Cerebellar nuclear complex (tissue), 1 donor: Measurements from ENCODE around the gene VGLL4.
"Not testable (repeated sequence)": the region's sequence is repeated elsewhere in the genome, so short reads cannot be mapped to it uniquely, and the experiment has no call there.

Experiments used
- DNase-seq, 2 experiments: peaks; one replicate each; lab custom pipeline; 2025; lab: John Stamatoyannopoulos, UW

Gene VGLL4

GRCh38 chr3:11643605-11644087 lies at the start of gene VGLL4:
VGLL4 (minus strand) TSS chr3:11643915; CDS start chr3:11643518, 397 bp downstream.
- peak in 1 of 2 experiments; percentile 40 for DNase-seq

GRCh38 chr3:11692532-11692813 lies 48.8 kb upstream of the VGLL4 start:
- no peak for DNase-seq

DNA sequence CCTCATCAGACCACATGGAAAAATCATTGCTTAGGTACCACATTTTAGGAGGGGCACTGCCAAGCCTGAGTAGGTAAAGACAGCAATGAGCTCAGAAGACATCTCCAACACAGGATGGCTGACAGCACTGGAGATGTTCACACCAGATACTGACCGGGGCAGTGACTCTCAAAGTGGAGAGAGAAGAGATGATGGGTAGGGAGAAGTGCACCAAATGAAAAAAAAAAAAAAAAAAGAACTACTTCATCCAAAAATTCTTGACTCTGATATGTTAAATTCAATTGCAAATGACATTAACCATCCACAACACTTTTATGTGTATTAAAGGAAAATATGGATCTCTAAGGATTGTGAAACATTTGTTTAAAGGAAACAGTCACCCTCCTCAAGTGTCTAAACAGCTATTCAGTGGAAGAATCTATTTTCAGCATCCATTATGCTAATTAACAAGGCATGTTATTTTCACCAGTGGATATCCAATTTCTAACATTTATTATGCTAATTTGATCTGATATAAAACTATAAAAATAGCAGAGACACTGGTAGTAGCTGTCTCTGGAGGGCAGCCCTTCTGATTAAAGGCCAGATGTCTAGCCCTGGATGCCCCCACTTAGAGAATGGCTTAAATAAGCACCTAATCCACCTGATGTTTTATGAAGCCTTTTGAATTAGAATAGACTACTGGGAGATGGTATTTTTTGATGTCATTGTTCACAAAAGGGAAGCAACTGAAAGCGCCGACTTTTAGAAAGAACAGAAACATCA lies 48.2 kb upstream of the VGLL4 start:
- DNase-seq: no peak

- no peak for DNase-seq
Observed at GRCh38 chr3:11690863-11691766, 47.4 kb upstream of the VGLL4 start.

- no peak for DNase-seq
Observed at GRCh38 chr3:11689749-11690148, 46.0 kb upstream of the VGLL4 start.

GRCh38 chr3:11684980-11685379 lies 41.3 kb upstream of the VGLL4 start:
- not testable (repeated sequence) for DNase-seq

- no peak for DNase-seq
Observed at GRCh38 chr3:11680509-11680908, 36.8 kb upstream of the VGLL4 start.

DNA sequence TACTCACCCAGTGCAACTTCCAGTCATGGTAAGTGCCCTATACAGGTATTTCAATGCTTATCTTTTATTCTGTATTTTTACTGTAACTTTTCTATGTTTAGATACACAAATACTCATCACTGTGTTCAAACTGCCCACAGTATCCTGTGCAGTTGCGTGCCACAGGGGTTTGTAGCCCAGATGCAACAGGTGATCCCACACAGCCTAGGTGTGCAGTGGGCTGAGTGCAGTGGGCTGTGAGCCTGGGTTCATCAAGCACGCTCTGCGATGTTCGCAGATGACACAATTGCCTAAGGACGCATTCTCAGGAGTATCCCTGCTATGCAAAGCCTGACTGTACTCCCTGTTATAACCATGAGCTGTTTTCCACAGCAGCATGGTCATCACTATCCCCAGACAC lies 36.2 kb upstream of the VGLL4 start:
- no peak for DNase-seq

DNA sequence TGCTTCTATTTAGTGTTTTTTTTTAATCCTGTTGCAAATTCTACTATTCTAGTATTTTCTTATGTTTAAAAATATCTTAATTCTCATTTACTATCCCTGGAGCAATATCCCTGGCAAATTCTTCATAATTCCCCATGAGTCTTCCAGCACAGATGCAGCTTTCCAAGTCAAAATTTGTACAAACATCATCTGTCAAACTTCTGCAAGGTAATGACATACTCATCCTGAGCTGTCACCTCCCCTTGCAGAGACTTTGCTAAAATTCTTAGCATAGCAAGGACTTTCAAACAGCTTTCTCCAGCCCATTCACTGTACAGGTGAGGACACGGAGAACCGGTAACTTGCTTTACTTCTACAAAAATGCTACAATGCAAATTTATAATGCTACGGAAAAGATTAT lies 28.6 kb upstream of the VGLL4 start:
- DNase-seq: no peak

DNA sequence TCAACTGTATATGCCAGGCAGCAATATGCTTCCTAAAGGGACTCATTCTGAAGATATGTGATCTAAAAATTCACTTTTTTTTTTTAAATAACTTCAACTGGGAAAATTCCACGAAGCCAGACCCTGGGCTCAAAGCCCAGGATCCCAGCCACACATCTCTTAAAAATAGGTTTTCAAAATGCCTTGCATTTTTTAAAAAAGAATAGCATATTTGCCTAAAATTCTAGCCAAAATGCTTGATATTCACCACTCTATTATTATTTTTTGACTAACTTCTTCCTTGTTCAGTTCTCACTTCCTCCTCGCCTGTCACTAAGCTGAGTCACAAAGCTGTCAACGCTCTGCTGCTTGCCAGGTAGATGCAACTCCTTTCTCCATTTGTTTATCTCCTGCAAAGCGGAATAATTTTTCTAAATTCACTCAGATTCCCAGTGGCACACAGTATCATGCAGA lies 28.0 kb upstream of the VGLL4 start:
- DNase-seq: no peak

DNA sequence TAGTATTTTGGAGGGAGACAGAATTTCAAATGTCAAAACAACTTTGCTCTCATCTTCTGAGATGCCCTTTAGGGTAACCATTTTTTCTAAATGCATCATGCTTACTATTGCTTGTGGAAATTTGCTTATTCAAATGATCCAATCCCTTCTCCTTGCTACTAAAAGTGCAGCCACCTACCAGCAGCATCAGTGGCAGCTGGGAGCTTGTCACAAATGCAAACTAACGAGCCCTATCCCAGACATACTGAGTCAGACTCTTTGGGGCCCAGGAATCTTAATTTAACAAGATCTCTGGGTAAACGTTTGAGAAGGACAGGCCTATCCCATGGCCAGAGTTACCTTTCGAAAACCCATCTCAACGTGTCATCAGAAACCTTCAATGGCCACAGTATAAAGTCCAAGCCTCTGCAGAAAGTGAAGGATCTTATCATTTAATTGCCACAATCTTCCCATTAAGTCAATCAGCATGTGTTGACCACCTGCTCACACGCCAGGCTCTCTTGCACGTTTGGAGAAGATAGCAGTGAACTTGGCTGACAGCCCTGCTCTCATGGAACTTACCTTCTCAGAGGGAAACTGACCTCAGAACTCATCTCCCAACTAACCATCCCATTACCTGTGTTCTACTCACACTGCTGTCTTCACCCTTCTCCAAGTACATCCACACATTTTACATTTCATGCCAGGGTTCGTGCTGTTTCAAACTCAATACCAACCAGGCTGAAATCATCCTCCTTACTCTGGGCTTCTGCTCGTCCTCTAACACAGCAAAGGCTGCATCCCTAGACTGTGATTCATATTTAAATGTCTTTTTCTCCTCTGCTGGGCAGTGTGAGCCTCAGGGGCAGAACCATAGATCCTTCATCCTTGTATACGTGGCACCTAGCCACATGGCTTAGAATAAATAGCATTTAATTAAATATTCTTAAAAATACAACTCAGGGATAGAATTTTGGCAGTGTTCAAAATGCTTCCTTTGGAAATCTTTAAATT lies 24.8 kb upstream of the VGLL4 start:
- DNase-seq: no peak

- DNase-seq: no peak
Observed at GRCh38 chr3:11665331-11665730, 21.6 kb upstream of the VGLL4 start.

DNA sequence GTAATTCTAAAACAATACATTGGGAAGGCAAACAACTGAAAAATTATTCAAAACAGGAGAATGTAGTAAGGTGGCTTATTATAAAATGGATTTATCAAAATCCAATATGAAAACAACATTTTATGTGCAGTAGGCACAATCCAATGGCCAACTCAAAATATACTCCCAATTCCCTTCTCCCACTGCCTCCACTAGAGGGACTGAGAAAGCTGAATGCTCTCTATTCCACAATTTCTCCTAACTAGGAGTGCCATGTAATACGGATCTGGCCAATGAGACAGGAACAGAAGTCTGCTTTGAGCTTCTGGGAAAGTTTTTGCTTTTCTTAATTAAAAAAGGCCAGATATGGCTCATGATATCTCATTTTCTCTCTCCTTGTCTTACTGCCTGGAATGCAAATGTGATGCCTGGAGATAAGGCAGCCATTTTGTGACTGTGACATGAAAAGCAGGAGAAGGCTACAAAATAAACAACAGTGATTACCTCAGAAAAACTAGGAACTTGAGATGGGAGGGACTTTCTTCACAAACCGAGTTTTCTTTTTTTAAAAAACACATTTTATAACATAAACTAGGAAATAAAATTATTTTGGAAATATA lies 18.8 kb upstream of the VGLL4 start:
- no peak for DNase-seq

GRCh38 chr3:11661827-11662226 lies 18.1 kb upstream of the VGLL4 start:
- DNase-seq: no peak

DNA sequence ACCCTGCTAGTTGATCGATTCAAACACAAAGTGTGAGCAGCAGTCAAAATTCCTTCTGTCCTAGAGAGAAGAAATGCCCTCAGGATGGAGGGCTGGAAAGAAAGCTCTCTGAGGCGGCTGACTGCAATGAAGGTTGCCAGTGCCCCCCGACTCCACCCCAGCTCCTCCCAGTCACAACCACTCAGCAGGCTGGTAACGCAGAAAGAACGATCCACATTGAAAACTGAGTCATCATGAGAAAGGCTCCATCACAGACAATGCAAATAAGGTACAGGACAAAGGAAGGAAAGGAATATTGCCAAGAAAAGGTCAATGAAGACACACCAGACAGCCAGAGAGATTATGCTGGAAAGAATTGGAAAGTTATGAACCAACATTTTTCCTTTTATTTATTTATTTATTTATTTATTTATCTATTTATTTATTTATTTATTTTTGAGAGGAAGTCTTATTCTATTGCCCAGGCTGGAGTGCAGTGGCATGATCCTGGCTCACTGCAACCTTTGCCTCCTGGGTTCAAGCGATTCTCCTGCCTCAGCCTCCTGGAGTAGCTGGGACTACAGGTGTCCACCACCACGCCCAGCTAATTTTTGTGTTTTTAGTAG lies 17.4 kb upstream of the VGLL4 start:
- DNase-seq: no peak

GRCh38 chr3:11660242-11660641 lies 16.5 kb upstream of the VGLL4 start:
- no peak for DNase-seq

GRCh38 chr3:11658180-11658579 lies 14.5 kb upstream of the VGLL4 start:
- no peak for DNase-seq

DNA sequence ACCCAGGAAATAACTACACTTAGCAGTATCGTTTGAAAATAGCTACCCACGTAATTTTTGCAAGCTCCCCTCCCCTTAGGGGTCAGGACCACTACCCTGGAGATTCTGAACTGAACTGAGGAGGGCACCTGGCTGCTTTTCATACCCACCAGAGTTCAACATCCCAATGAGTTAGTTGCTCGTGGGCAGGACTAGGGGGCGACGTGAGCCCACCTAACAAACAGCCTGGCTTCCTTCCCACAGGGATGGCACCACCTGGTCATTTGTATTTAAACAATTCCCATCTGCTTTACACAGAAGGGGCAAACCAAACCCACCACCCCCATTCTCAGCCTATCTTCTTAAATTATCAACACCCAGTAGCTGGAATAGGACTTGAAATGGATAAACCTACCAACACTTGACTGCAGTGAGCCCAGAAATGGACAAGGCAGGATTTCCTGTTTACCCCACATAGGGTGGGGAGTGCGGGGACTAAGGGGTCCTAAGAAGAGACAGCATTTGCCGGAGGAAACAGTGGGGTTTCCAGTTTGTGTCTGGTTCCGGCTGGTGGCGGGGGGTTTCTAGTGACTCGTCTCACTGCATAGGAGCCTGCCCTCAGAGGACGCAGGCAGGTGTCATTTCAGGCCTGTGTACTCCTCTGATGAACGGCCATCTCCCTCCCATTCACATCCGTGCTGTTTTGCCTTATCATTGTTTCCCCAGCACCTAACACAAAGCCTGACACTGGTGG lies 11.6 kb upstream of the VGLL4 start:
- DNase-seq: no peak

GRCh38 chr3:11654166-11654565 lies 10.5 kb upstream of the VGLL4 start:
- DNase-seq: no peak

GRCh38 chr3:11653298-11654055 lies 9.8 kb upstream of the VGLL4 start:
- DNase-seq: no peak
